ENCODE data around the gene PDE8A.

The PDE8A gene

GRCh38 chr15:85142312-85142711 is 160.7 kb downstream of the PDE8A start:
- POLR2A ChIA-PET = no interaction called here
- H3K4me1 ChIP-seq (ENCODE audit: control insufficient read depth, insufficient read depth, low read length) = no peaks in the 10 kb centered on the region; the same call in 1 of the 2 replicates
- CTCF ChIA-PET = no interaction called here

DNA sequence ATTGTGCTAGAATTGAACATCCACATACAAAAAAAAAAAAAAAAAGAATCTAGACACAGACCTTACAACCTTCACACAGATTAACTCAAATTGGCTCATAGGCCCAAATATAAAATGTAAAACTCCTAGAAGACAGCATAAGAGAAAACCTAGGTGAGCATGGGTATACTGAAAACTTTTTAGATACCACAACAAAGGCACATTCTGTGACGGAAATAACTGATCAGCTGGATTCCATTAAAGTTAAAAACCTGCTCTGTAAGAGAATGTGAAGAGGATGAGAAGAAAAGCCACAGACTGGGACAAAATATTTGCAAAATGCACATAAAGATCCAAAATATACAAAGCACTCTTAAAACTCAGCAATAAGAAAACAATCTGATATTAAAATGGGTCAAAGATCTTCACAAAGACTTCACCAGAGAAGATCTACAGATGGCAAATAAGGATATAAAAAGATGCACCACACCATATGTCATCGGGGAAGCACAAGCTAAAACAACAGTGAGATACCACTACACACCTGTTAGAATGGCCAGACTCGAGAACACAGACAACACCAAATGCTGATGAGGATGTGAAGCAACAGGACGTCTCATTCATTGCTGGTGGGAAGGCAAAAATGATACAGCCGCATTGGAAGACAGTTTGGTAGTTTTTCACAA is 167.9 kb downstream of the PDE8A start:
- Histone ChIP-seq H3K4me3 (ENCODE audit: low read depth, low read length) (no peak overlapping the region), H3K9me3 (ENCODE audit: control insufficient read depth, insufficient read depth, low read depth, low read length) (no peaks in the 10 kb centered on the region), H3K36me3 (ENCODE audit: control insufficient read depth in 2 of 2, insufficient read depth in 1 of 2, low read length in 2 of 2) (no peaks in the 10 kb centered on the region), H3K27ac (ENCODE audit: extremely low read depth, low read depth, low read length) (no peak overlapping the region), H3K4me1 (ENCODE audit: control insufficient read depth, insufficient read depth, low read length) (no peaks in the 10 kb centered on the region)
- ChIA-PET CTCF (interaction anchor here (1.8 kb wide), 1 partner anchor 19 kb away, joined by 6 read pairs; no protein-coding TSS in a partner anchor), POLR2A (interaction anchor here (0.6 kb wide), 1 partner anchor 382 kb away, joined by 4 read pairs; no protein-coding TSS in a partner anchor)
- TF ChIP-seq ZNF114 (tag by site-specific recombination; IDR thresholded peaks at IDR 0.05) (no peak), SCRT2 (tag by site-specific recombination; IDR thresholded peaks at IDR 0.05) (peak; percentile 58; the same call in 1 of the 2 replicates)

More at GRCh38 chr15:85142312-85142711, 160.7 kb downstream of the PDE8A start:
- H3K36me3 ChIP-seq (ENCODE audit: control insufficient read depth in 2 of 2, insufficient read depth in 1 of 2, low read length in 2 of 2) = peaks cover 8 to 14% of the 10 kb centered on the region in 2 experiments
- H3K4me3 ChIP-seq (ENCODE audit: low read depth, low read length) = no peak overlapping the region
- TF ChIP-seq HOXA7 (CRISPR knock-in tag; IDR thresholded peaks at IDR 0.05; ENCODE audit: borderline replicate concordance) (no peak), ZBTB7A (tag by site-specific recombination; IDR thresholded peaks at IDR 0.05; ENCODE audit: low read depth) (no peak)
- H3K27ac ChIP-seq (ENCODE audit: extremely low read depth, low read depth, low read length) = no peak overlapping the region
- H3K9me3 ChIP-seq (ENCODE audit: control insufficient read depth, insufficient read depth, low read depth, low read length) = no peaks in the 10 kb centered on the region

DNA sequence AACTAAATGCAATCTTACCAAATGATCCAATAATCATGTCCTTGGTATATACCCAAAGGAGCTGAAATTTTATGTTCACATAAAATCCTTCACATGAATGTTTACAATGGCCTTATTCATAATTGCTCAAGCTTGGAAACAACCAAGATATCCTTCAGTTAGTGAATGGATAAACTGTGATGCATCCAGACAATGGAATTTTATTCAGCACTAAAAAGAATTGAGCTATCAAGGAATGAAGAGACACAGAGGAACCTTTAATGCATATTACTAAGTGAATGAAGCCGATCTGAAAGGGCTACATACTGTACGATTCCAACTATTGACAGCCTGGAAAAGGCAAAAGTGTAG is 168.4 kb downstream of the PDE8A start:
- Histone ChIP-seq H3K9me3 (ENCODE audit: control insufficient read depth, insufficient read depth, low read depth, low read length) (no peaks in the 10 kb centered on the region), H3K4me1 (ENCODE audit: control insufficient read depth, insufficient read depth, low read length) (no peaks in the 10 kb centered on the region), H3K36me3 (ENCODE audit: control insufficient read depth in 2 of 2, insufficient read depth in 1 of 2, low read length in 2 of 2) (no peaks in the 10 kb centered on the region), H3K4me3 (ENCODE audit: low read depth, low read length) (no peak overlapping the region), H3K27ac (ENCODE audit: extremely low read depth, low read depth, low read length) (no peak overlapping the region)
- 0 out of 2 replicates have a peak, but pooled peaks have one; percentile 6 for TF ChIP-seq SCRT2 (tag by site-specific recombination; IDR thresholded peaks at IDR 0.05)
- TF ChIP-seq ZNF626 (tag by site-specific recombination; IDR thresholded peaks at IDR 0.05) = no peak
- CTCF ChIA-PET = interaction anchor here (0.6 to 1.8 kb wide), 3 partner anchors 19 to 106 kb away, joined by 4 to 6 read pairs (median 6); no protein-coding TSS in a partner anchor
- POLR2A ChIA-PET = no interaction called here

DNA sequence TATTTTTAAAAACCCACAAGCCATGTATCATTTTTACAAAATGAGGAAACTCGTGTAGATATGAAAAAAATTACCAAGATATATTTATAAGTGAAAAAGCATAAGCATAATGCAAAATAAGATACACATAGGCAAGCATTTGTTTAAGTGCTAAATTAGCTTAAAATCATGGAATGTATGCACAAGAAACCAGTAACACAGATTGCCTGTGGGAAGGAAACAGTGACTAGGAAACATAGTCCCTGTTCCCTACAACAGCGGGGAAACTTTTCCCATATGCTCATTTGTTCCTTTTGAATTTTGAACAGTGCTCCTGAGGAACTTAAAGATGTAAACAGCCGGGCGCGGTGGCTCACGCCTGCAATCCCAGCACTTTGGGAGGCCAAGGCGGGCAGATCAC is 169.5 kb downstream of the PDE8A start:
- POLR2A ChIA-PET = no interaction called here
- H3K36me3 ChIP-seq (ENCODE audit: control insufficient read depth in 2 of 2, insufficient read depth in 1 of 2, low read length in 2 of 2) = no peaks in the 10 kb centered on the region
- TF ChIP-seq ZNF426 (tag by site-specific recombination; IDR thresholded peaks at IDR 0.05) (no peak), ZNF169 (tag by site-specific recombination; IDR thresholded peaks at IDR 0.05) (no peak), KLF7 (tag by site-specific recombination; IDR thresholded peaks at IDR 0.05; ENCODE audit: borderline replicate concordance) (no peak), ZNF660 (tag by site-specific recombination; IDR thresholded peaks at IDR 0.05) (no peak)
- H3K4me3 ChIP-seq (ENCODE audit: low read depth, low read length) = no peak overlapping the region
- H3K9me3 ChIP-seq (ENCODE audit: control insufficient read depth, insufficient read depth, low read depth, low read length) = no peaks in the 10 kb centered on the region
- H3K27ac ChIP-seq (ENCODE audit: extremely low read depth, low read depth, low read length) = no peak overlapping the region
- H3K4me1 ChIP-seq (ENCODE audit: control insufficient read depth, insufficient read depth, low read length) = no peaks in the 10 kb centered on the region
- CTCF ChIA-PET = interaction anchor here (1.1 to 1.8 kb wide), 2 partner anchors 18 to 107 kb away, joined by 6 read pairs; no protein-coding TSS in a partner anchor

- ChIA-PET CTCF (no interaction called here), POLR2A (no interaction called here)
- Histone ChIP-seq H3K4me1 (ENCODE audit: control insufficient read depth, insufficient read depth, low read length) (no peaks in the 10 kb centered on the region), H3K36me3 (ENCODE audit: control insufficient read depth in 2 of 2, insufficient read depth in 1 of 2, low read length in 2 of 2) (no peaks in the 10 kb centered on the region), H3K4me3 (ENCODE audit: low read depth, low read length) (no peak overlapping the region), H3K9me3 (ENCODE audit: control insufficient read depth, insufficient read depth, low read depth, low read length) (no peaks in the 10 kb centered on the region), H3K27ac (ENCODE audit: extremely low read depth, low read depth, low read length) (no peak overlapping the region)
- TF ChIP-seq, protein P1, sequence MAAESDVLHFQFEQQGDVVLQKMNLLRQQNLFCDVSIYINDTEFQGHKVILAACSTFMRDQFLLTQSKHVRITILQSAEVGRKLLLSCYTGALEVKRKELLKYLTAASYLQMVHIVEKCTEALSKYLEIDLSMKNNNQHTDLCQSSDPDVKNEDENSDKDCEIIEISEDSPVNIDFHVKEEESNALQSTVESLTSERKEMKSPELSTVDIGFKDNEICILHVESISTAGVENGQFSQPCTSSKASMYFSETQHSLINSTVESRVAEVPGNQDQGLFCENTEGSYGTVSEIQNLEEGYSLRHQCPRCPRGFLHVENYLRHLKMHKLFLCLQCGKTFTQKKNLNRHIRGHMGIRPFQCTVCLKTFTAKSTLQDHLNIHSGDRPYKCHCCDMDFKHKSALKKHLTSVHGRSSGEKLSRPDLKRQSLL (tag by site-specific recombination; IDR thresholded peaks at IDR 0.05) = no peak
- TF ChIP-seq ZBTB17 (tag by site-specific recombination; IDR thresholded peaks at IDR 0.05) = no peak
These were observed 170.2 kb downstream of the PDE8A start for GRCh38 chr15:85151861-85152260.
